ENCODE measurements around the gene RNASE2. TPM values are rescaled to one million over a fixed set of nuclear protein-coding genes. Genes with fewer than 3 reads are reported as not detected.
"Not testable (repeated sequence)": the region's sequence is repeated elsewhere in the genome, so short reads cannot be mapped to it uniquely, and the experiment has no call there.

Gene RNASE2
- total RNA-seq, 1 donor from 2014 or later, result not detected

GRCh38 chr14:20980906-20981305, 25.6 kb downstream of the RNASE2 start:
- DNase-seq (ENCODE audit: extremely low read depth, low read depth, low spot score), result no peak

- no peak for DNase-seq (ENCODE audit: extremely low read depth, low read depth, low spot score)
Measured at GRCh38 chr14:20982646-20983369, 27.5 kb downstream of the RNASE2 start.

- DNase-seq (ENCODE audit: extremely low read depth, low read depth, low spot score), result not testable (repeated sequence)
Measured at GRCh38 chr14:20985650-20986049, 30.4 kb downstream of the RNASE2 start.

- DNase-seq (ENCODE audit: extremely low read depth, low read depth, low spot score), result no peak
Measured at GRCh38 chr14:20986811-20987210, 31.5 kb downstream of the RNASE2 start.

GRCh38 chr14:20988717-20989470, 33.6 kb downstream of the RNASE2 start:
- no peak for DNase-seq (ENCODE audit: extremely low read depth, low read depth, low spot score)

- no peak for DNase-seq (ENCODE audit: extremely low read depth, low read depth, low spot score)
Measured at GRCh38 chr14:20989471-20989786, 34.1 kb downstream of the RNASE2 start.

- peak; percentile 80 for DNase-seq (ENCODE audit: extremely low read depth, low read depth, low spot score)
Measured at GRCh38 chr14:20989787-20990600, 34.7 kb downstream of the RNASE2 start, which contains the start of gene METTL17. TSS of gene METTL17 (plus strand) at chr14:20989980. CDS start at chr14:20990003, 23 bp downstream.

- DNase-seq (ENCODE audit: extremely low read depth, low read depth, low spot score), result no peak
Measured at GRCh38 chr14:20996521-20996920, 41.2 kb downstream of the RNASE2 start.

GRCh38 chr14:20997115-20997514, 41.8 kb downstream of the RNASE2 start:
- no peak for DNase-seq (ENCODE audit: extremely low read depth, low read depth, low spot score)

- no peak for DNase-seq (ENCODE audit: extremely low read depth, low read depth, low spot score)
Measured at GRCh38 chr14:20997564-20997963, 42.3 kb downstream of the RNASE2 start.

- no peak for DNase-seq (ENCODE audit: extremely low read depth, low read depth, low spot score)
Measured at GRCh38 chr14:20998139-20998538, 42.9 kb downstream of the RNASE2 start.

GRCh38 chr14:20998674-20999366, 43.5 kb downstream of the RNASE2 start, which contains the start of gene SLC39A2:
TSS of gene SLC39A2 (plus strand) at chr14:20999293. CDS start at chr14:20999447, 154 bp downstream.
- no peak for DNase-seq (ENCODE audit: extremely low read depth, low read depth, low spot score)

GRCh38 chr14:20999591-20999990, 44.3 kb downstream of the RNASE2 start:
- no peak for DNase-seq (ENCODE audit: extremely low read depth, low read depth, low spot score)

- no peak for DNase-seq (ENCODE audit: extremely low read depth, low read depth, low spot score)
Measured at GRCh38 chr14:21001218-21001617, 45.9 kb downstream of the RNASE2 start.

- DNase-seq (ENCODE audit: extremely low read depth, low read depth, low spot score), result no peak
Measured at GRCh38 chr14:21003788-21004346, 48.6 kb downstream of the RNASE2 start.

Other genes starting within 250 kb of the RNASE2 start
- gene EDDM3A, start 209.6 kb upstream of the RNASE2 start, total RNA-seq, result not detected in 2 replicates
- not detected in 2 replicates for gene EDDM3B, start 187.1 kb upstream of the RNASE2 start, total RNA-seq
- gene RNASE6, start 174.2 kb upstream of the RNASE2 start, total RNA-seq, result 0.29 and 0.34 TPM in 2 replicates
- gene RNASE1, start 152.6 kb upstream of the RNASE2 start, total RNA-seq, result 215 and 387 TPM in 2 replicates
- not detected in 2 replicates for gene RNASE3, start 64.1 kb upstream of the RNASE2 start, total RNA-seq
- gene METTL17, start 34.5 kb downstream of the RNASE2 start, total RNA-seq, result 47.3 and 62.2 TPM in 2 replicates
- not detected in 2 replicates for gene SLC39A2, start 43.8 kb downstream of the RNASE2 start, total RNA-seq
- gene NDRG2, start 69.6 kb downstream of the RNASE2 start, total RNA-seq, result 2.6 and 3.1 TPM in 2 replicates
- not detected in 2 replicates for gene TPPP2, start 74.7 kb downstream of the RNASE2 start, total RNA-seq
- gene RNASE13, start 79.3 kb downstream of the RNASE2 start, total RNA-seq, result not detected in 2 replicates
- gene RNASE7, start 86.9 kb downstream of the RNASE2 start, total RNA-seq, result not detected in 2 replicates
- not detected in 2 replicates for gene RNASE8, start 102.3 kb downstream of the RNASE2 start, total RNA-seq
- gene ARHGEF40, start 114.8 kb downstream of the RNASE2 start, total RNA-seq, result 20.4 and 22.0 TPM in 2 replicates
- 20.9 and 39.1 TPM in 2 replicates for gene ZNF219, start 143.2 kb downstream of the RNASE2 start, total RNA-seq
- gene TMEM253, start 145.6 kb downstream of the RNASE2 start, total RNA-seq, result 0.19 TPM in 1 of 2 replicates, not detected in the other
- gene OR5AU1, start 200.6 kb downstream of the RNASE2 start, total RNA-seq, result not detected in 2 replicates